Activated B cell treated with CpG ODN at 0.5 μM for 24 hours (primary cell): ENCODE data around the gene ANXA4. TPM values are rescaled to one million over a fixed set of nuclear protein-coding genes. Genes with fewer than 3 reads are reported as not detected.

Source experiments
- ATAC-seq: fragments of 200-7000 bp; cut with Tn5 transposase; one replicate; pipeline ENCODE4 v1.10.0; 2021; ENCODE audit warnings: low read depth, mild to moderate bottlenecking, moderate library complexity
- CTCF ChIA-PET: fragments of 350-600 bp; sonication (Branson Sonifier 250); formaldehyde crosslinking; loops from one replicate; lab custom pipeline; 2021; ENCODE audit warnings: antibody characterized with exemption; lab: Charles Lee
- POLR2A ChIA-PET: fragments of 350-600 bp; sonication (Branson Sonifier 250); formaldehyde crosslinking; loops from one replicate; lab custom pipeline; 2021; ENCODE audit warnings: antibody characterized with exemption; lab: Charles Lee
- DNase-seq: peaks from one replicate; pipeline ENCODE4 v3.0.0; 2022
- H3K27ac Mint-ChIP-seq: one replicate; pipeline ENCODE4 v1.8.0; 2020; ENCODE audit warnings: mixed read lengths
- H3K27me3 Mint-ChIP-seq: one replicate; pipeline ENCODE4 v1.8.0; 2021; ENCODE audit warnings: mixed read lengths
- H3K36me3 Mint-ChIP-seq: one replicate; pipeline ENCODE4 v1.8.0; 2021; ENCODE audit warnings: low read depth, mixed read lengths
- H3K4me1 Mint-ChIP-seq: one replicate; pipeline ENCODE4 v1.8.0; 2021; ENCODE audit warnings: mixed read lengths
- H3K4me3 Mint-ChIP-seq: one replicate; pipeline ENCODE4 v1.8.0; 2020; ENCODE audit warnings: mild to moderate bottlenecking, mixed read lengths
- H3K9me3 Mint-ChIP-seq: one replicate; pipeline ENCODE4 v1.8.0; 2020; ENCODE audit warnings: mixed read lengths
- intact Hi-C: fragments of 100-400 bp; cut with micrococcal nuclease; formaldehyde crosslinking; loops from one replicate; pipeline ENCODE4 v1.15.1; 2024
- total RNA-seq: library from RNA; stranded (reverse); gene quantifications from 2 replicates; pipeline ENCODE4 v1.2.3, GENCODE V29; 2022
- TF ChIP-seq, protein P1 (sequence below): fragments of 200-600 bp; IDR thresholded peaks from one replicate; pipeline ENCODE4 v1.8.0; 2022; ENCODE audit warnings: antibody characterized with exemption, mild to moderate bottlenecking

Gene ANXA4
- total RNA-seq, 1 donor from 2014 or later = 32.0 TPM

DNA sequence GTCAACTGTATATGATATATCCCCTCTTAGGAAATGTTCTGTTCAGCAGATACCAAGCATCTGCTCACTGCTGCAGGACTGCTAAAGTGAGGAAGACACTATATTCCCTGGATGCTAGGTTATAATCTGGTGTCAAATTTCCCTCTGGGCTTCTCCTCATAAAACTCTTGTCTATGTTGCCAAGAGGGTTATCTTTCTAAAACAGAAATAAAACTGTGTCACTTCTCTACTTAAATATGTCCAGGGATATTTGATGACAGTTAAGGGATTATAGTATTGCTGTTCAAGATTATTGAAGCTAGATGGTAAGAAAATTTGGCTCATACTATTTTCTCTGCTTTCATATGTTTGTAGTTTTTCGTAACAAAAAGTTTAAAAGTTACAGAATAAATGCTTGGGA, 121.4 kb downstream of the ANXA4 start:
- H3K36me3 Mint-ChIP-seq = peaks cover 46% of the 10 kb centered on the region
- no peaks in the 10 kb centered on the region for H3K4me1 Mint-ChIP-seq
- intact Hi-C loops = loop anchor here (5.0 kb wide), 1 partner anchor 39 kb away; no protein-coding TSS in a partner anchor
- H3K27ac Mint-ChIP-seq = no peak overlapping the region
- no peak overlapping the region for H3K4me3 Mint-ChIP-seq
- CTCF ChIA-PET = no interaction called here
- DNase-seq (no peak), ATAC-seq (no peak)
- H3K9me3 Mint-ChIP-seq = no peaks in the 10 kb centered on the region
- POLR2A ChIA-PET = no interaction called here
- H3K27me3 Mint-ChIP-seq = no peaks in the 10 kb centered on the region
- TF ChIP-seq, protein P1, sequence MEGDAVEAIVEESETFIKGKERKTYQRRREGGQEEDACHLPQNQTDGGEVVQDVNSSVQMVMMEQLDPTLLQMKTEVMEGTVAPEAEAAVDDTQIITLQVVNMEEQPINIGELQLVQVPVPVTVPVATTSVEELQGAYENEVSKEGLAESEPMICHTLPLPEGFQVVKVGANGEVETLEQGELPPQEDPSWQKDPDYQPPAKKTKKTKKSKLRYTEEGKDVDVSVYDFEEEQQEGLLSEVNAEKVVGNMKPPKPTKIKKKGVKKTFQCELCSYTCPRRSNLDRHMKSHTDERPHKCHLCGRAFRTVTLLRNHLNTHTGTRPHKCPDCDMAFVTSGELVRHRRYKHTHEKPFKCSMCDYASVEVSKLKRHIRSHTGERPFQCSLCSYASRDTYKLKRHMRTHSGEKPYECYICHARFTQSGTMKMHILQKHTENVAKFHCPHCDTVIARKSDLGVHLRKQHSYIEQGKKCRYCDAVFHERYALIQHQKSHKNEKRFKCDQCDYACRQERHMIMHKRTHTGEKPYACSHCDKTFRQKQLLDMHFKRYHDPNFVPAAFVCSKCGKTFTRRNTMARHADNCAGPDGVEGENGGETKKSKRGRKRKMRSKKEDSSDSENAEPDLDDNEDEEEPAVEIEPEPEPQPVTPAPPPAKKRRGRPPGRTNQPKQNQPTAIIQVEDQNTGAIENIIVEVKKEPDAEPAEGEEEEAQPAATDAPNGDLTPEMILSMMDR = no peak

Other genes starting within 250 kb of the ANXA4 start
- 4.7 and 5.6 TPM in 2 replicates for gene AAK1, start 98.4 kb upstream of the ANXA4 start, total RNA-seq
- 8.0 and 13.0 TPM in 2 replicates for gene GMCL1, start 87.5 kb downstream of the ANXA4 start, total RNA-seq
- gene SNRNP27, start 151.8 kb downstream of the ANXA4 start, total RNA-seq = 43.0 and 49.1 TPM in 2 replicates
- 10.9 and 11.8 TPM in 2 replicates for gene MXD1, start 173.0 kb downstream of the ANXA4 start, total RNA-seq
- gene ASPRV1, start 219.5 kb downstream of the ANXA4 start, total RNA-seq = 0.47 and 0.56 TPM in 2 replicates